ENCODE results near the gene PLEKHG3.

PLEKHG3 gene

GRCh38 chr14:64745511-64746091 is 41.4 kb downstream of the PLEKHG3 start:
- no peak for DNase-seq (ENCODE audit: low read depth, low spot score)

GRCh38 chr14:64746298-64747250 is 42.4 kb downstream of the PLEKHG3 start:
- DNase-seq (ENCODE audit: low read depth, low spot score), result no peak

- DNase-seq (ENCODE audit: low read depth, low spot score), result no peak
Measured at GRCh38 chr14:64747327-64747726, 43.1 kb downstream of the PLEKHG3 start.

GRCh38 chr14:64748521-64748920 is 44.3 kb downstream of the PLEKHG3 start:
- DNase-seq (ENCODE audit: low read depth, low spot score), result no peak

GRCh38 chr14:64748995-64749714 is 44.9 kb downstream of the PLEKHG3 start:
- no peak for DNase-seq (ENCODE audit: low read depth, low spot score)

- DNase-seq (ENCODE audit: low read depth, low spot score), result no peak
Measured at GRCh38 chr14:64752909-64753308, 48.7 kb downstream of the PLEKHG3 start.

GRCh38 chr14:64753374-64753773 is 49.1 kb downstream of the PLEKHG3 start:
- DNase-seq (ENCODE audit: low read depth, low spot score), result no peak

GRCh38 chr14:64753999-64754398 is 49.8 kb downstream of the PLEKHG3 start:
- DNase-seq (ENCODE audit: low read depth, low spot score), result no peak

- DNase-seq (ENCODE audit: low read depth, low spot score), result no peak
Measured at GRCh38 chr14:64754685-64755084, 50.5 kb downstream of the PLEKHG3 start.

- peak; percentile 12 for DNase-seq (ENCODE audit: low read depth, low spot score)
Measured at GRCh38 chr14:64755781-64756221, 51.6 kb downstream of the PLEKHG3 start.

- DNase-seq (ENCODE audit: low read depth, low spot score), result no peak
Measured at GRCh38 chr14:64756712-64757111, 52.5 kb downstream of the PLEKHG3 start.

GRCh38 chr14:64757601-64758000 is 53.4 kb downstream of the PLEKHG3 start:
- DNase-seq (ENCODE audit: low read depth, low spot score), result no peak

- no peak for DNase-seq (ENCODE audit: low read depth, low spot score)
Measured at GRCh38 chr14:64758025-64758521, 53.8 kb downstream of the PLEKHG3 start.

GRCh38 chr14:64758691-64759554 is 54.7 kb downstream of the PLEKHG3 start:
- no peak for DNase-seq (ENCODE audit: low read depth, low spot score)

GRCh38 chr14:64759555-64759938 is 55.3 kb downstream of the PLEKHG3 start:
- DNase-seq (ENCODE audit: low read depth, low spot score), result no peak

- DNase-seq (ENCODE audit: low read depth, low spot score), result peak; percentile 22
Measured at GRCh38 chr14:64760146-64760755, 56.0 kb downstream of the PLEKHG3 start.

- no peak for DNase-seq (ENCODE audit: low read depth, low spot score)
Measured at GRCh38 chr14:64760916-64761315, 56.7 kb downstream of the PLEKHG3 start.

- no peak for DNase-seq (ENCODE audit: low read depth, low spot score)
Measured at GRCh38 chr14:64761441-64762043, 57.3 kb downstream of the PLEKHG3 start.

- DNase-seq (ENCODE audit: low read depth, low spot score), result no peak
Measured at GRCh38 chr14:64762044-64763034, 58.1 kb downstream of the PLEKHG3 start.
